ENCODE results near the gene MGAT1.
"Not testable (repeated sequence)": the region's sequence is repeated elsewhere in the genome, so short reads cannot be mapped to it uniquely, and the experiment has no call there.

Gene MGAT1

DNA sequence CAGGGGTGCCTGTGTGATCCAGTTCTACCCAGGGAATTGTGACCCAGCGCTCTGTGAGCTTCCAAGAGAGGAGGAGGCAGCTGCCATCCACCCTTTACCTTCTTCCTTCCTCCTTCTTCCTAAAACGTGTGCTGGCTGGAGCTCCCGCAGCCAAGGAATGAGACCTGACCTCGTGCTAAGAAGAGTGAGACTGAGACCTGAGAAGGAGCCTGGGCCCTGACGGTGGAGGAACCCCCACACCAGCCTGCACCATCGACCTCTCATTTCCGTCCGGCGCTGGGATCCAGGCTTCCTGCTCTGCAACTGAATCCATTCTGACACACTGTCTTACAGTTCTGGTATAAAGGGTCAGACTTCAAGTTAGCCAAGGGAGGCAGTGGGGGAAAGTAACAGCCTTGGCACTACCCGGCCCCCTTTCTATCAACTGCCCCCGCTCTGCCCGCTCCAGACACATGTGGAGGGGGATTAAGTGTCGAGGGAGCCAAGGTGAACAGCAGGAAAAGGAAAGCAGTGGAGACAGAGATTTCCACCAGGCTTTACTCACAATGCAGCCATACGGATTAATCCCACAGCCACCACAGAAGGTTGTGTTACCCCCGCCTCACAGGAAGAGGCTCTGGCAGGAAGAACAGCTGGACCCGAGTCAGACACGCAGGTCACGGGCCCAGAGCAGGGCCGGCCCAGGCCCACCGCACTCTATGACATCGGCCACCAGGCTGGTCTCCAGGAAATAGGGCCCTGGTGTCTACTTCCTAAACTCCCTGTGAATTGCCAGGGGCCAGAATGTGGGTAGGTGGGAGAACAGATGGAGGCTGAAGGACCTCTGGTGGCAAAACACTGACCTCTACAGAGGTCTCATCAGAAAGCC lies 15.8 kb downstream of the MGAT1 start:
- Histone ChIP-seq H3K4me3 (ENCODE audit: low read depth in 1 of 5, low read length in 5 of 5) (peak overlapping the region in 1 of 5 donors; percentile 10), H3K27ac (ENCODE audit: low read depth, low read length) (peak overlapping the region; percentile 65), H3K4me1 (ENCODE audit: control insufficient read depth in 5 of 5, insufficient read depth in 5 of 5, low read length in 5 of 5) (peaks cover 9 to 68% (median 47%) of the 10 kb centered on the region in 5 donors), H3K9ac (ENCODE audit: low read length in 5 of 5) (peak overlapping the region in 4 of 5 donors; percentile 35 to 51 (median 42)), H3K36me3 (ENCODE audit: control insufficient read depth in 5 of 5, insufficient read depth in 5 of 5, low read length in 5 of 5) (peaks cover 0 to 42% (median 28%) of the 10 kb centered on the region in 5 donors), H3K9me3 (ENCODE audit: control insufficient read depth in 5 of 5, low read length in 5 of 5) (no peaks in the 10 kb centered on the region), H3K27me3 (ENCODE audit: control insufficient read depth in 5 of 5, insufficient read depth in 4 of 5, low read length in 5 of 5) (no peaks in the 10 kb centered on the region)

DNA sequence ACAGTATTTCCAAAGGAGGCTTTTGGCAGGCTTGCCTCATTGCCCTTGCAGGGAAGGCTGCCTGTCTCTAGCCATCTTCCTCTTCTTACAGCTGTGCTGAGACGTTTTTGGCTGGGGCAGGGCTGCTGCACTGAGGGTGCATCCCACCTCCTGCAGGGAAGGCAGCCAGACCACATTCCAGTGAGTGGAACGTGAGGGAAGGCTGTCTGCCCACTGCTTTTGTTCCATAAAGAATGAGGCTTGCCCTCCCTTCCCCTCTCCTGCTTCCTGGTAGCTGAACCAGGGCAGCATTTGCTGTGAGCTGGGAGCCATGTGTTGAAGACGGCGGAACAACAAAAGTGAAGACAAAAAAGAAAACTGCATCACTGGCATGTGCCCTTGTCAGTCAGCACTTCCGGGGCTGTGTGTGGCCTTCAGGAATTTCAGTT lies 16.8 kb downstream of the MGAT1 start:
- no peaks in the 10 kb centered on the region for H3K27me3 ChIP-seq (ENCODE audit: control insufficient read depth in 5 of 5, insufficient read depth in 4 of 5, low read length in 5 of 5)
- peak overlapping the region; percentile 65 for H3K27ac ChIP-seq (ENCODE audit: low read depth, low read length)
- no peaks in the 10 kb centered on the region for H3K9me3 ChIP-seq (ENCODE audit: control insufficient read depth in 5 of 5, low read length in 5 of 5)
- H3K4me1 ChIP-seq (ENCODE audit: control insufficient read depth in 5 of 5, insufficient read depth in 5 of 5, low read length in 5 of 5), result peaks cover 9 to 58% (median 43%) of the 10 kb centered on the region in 5 donors
- H3K36me3 ChIP-seq (ENCODE audit: control insufficient read depth in 5 of 5, insufficient read depth in 5 of 5, low read length in 5 of 5), result peaks cover 0 to 32% (median 18%) of the 10 kb centered on the region in 5 donors
- H3K9ac ChIP-seq (ENCODE audit: low read length in 5 of 5), result peak overlapping the region in 1 of 5 donors; percentile 1
- H3K4me3 ChIP-seq (ENCODE audit: low read depth in 1 of 5, low read length in 5 of 5), result no peak overlapping the region

DNA sequence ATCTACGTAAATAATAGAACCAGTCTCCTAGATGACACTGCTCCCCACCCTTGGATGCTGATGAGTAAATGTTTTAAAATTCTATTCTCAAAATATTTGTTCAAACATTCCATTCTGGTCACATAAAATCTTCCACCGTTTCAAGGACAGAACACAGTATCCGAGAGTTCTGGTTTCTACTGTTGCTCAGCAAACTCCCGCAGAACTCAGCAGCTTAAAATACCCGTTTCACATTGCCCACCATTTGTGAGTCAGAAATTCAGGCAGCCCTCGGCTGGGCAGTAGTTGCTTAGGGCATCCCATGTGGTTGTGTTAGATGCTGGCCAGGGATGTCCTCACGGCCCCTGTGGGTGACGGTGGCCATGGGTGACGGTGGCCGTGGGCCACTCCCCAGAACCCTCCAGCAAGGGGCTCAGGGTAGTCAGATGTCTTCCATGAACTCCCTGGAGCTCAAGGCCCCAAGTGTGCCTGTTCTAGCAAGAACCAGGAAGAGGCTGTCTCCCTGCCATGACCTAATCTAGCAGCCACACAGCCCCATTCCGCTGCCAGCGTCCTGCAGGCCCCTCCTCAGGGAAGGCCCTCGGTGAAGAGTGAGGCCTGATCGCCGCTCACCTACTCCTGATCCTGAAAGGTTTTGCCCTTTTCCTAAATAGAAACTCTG lies 17.4 kb downstream of the MGAT1 start:
- no peaks in the 10 kb centered on the region for H3K27me3 ChIP-seq (ENCODE audit: control insufficient read depth in 5 of 5, insufficient read depth in 4 of 5, low read length in 5 of 5)
- peak overlapping the region; percentile 65 for H3K27ac ChIP-seq (ENCODE audit: low read depth, low read length)
- peak overlapping the region in 1 of 5 donors; percentile 51 for H3K9ac ChIP-seq (ENCODE audit: low read length in 5 of 5)
- peak overlapping the region in 1 of 5 donors; percentile 1 for H3K4me3 ChIP-seq (ENCODE audit: low read depth in 1 of 5, low read length in 5 of 5)
- H3K36me3 ChIP-seq (ENCODE audit: control insufficient read depth in 5 of 5, insufficient read depth in 5 of 5, low read length in 5 of 5), result peaks cover 0 to 27% (median 13%) of the 10 kb centered on the region in 5 donors
- H3K4me1 ChIP-seq (ENCODE audit: control insufficient read depth in 5 of 5, insufficient read depth in 5 of 5, low read length in 5 of 5), result peaks cover 9 to 53% (median 43%) of the 10 kb centered on the region in 5 donors
- no peaks in the 10 kb centered on the region for H3K9me3 ChIP-seq (ENCODE audit: control insufficient read depth in 5 of 5, low read length in 5 of 5)

- Histone ChIP-seq H3K4me1 (ENCODE audit: control insufficient read depth in 5 of 5, insufficient read depth in 5 of 5, low read length in 5 of 5) (peaks cover 9 to 49% (median 43%) of the 10 kb centered on the region in 5 donors), H3K9ac (ENCODE audit: low read length in 5 of 5) (no peak overlapping the region)
Observed at GRCh38 chr5:180784497-180785097, 18.0 kb downstream of the MGAT1 start.

DNA sequence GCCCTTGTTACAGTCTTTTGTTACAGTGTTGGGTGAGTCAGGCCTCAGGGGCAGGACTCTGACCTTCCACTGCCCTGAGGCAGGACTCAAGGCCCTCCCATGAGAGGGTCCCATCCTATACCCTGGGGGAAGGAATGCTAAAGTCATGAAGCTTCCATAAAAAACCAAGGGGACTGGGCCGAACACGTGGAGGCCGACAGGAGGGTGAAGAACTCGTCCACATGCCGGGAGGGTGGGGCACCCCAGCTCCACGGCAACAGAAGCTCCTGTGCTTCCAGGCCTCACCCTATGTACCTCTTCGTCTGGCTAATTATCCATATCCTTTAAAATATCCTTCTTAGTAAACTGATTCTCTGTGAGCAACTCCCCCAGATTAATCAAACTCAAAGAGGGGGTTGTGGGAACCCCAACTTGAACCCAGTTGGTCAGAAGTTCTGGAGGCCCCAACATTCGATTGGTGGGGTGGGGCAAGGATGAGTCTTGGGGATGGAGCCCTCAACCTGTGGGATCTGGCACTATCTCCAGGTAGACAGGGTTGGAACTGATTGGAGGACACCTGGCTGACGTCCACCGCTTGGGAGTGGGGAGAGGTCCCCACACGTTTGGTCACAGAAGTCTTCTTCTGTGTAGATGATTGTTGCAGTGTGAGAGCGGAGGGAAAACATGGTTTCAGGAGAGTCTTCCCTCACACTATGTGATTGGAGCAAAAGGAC lies 19.1 kb downstream of the MGAT1 start:
- Histone ChIP-seq H3K4me1 (ENCODE audit: control insufficient read depth in 5 of 5, insufficient read depth in 5 of 5, low read length in 5 of 5) (peaks cover 9 to 42% (median 34%) of the 10 kb centered on the region in 5 donors), H3K36me3 (ENCODE audit: control insufficient read depth in 5 of 5, insufficient read depth in 5 of 5, low read length in 5 of 5) (peaks cover 0 to 12% (median 2%) of the 10 kb centered on the region in 5 donors), H3K9me3 (ENCODE audit: control insufficient read depth in 5 of 5, low read length in 5 of 5) (no peaks in the 10 kb centered on the region), H3K4me3 (ENCODE audit: low read depth in 1 of 5, low read length in 5 of 5) (no peak overlapping the region), H3K27ac (ENCODE audit: low read depth, low read length) (no peak overlapping the region), H3K27me3 (ENCODE audit: control insufficient read depth in 5 of 5, insufficient read depth in 4 of 5, low read length in 5 of 5) (no peaks in the 10 kb centered on the region), H3K9ac (ENCODE audit: low read length in 5 of 5) (no peak overlapping the region)

More at GRCh38 chr5:180784497-180785097, 18.0 kb downstream of the MGAT1 start:
- Histone ChIP-seq H3K4me3 (ENCODE audit: low read depth in 1 of 5, low read length in 5 of 5) (no peak overlapping the region), H3K9me3 (ENCODE audit: control insufficient read depth in 5 of 5, low read length in 5 of 5) (no peaks in the 10 kb centered on the region), H3K27me3 (ENCODE audit: control insufficient read depth in 5 of 5, insufficient read depth in 4 of 5, low read length in 5 of 5) (no peaks in the 10 kb centered on the region), H3K36me3 (ENCODE audit: control insufficient read depth in 5 of 5, insufficient read depth in 5 of 5, low read length in 5 of 5) (peaks cover 0 to 20% (median 7%) of the 10 kb centered on the region in 5 donors), H3K27ac (ENCODE audit: low read depth, low read length) (peak overlapping the region; percentile 39)

DNA sequence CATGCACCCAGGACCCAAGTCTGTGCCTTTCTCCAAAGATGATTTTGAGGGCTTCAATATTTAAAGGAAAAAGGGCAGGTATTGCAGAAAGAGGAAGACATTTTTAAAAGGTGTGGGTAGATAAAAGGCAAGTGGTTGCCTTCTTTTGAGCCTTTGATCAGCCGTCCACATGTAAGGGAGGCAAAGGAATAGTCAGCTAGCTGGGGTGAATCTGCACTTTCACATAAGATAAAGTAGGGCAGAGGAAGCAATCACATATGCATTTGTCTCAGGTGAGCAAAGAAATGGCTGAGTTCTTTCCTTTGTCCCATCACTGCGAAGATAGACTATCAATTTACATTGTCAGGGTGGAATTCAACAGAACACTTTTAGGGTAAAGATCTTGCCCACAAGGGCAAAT lies 19.9 kb downstream of the MGAT1 start:
- Histone ChIP-seq H3K9ac (ENCODE audit: low read length in 5 of 5) (no peak overlapping the region), H3K4me3 (ENCODE audit: low read depth in 1 of 5, low read length in 5 of 5) (no peak overlapping the region), H3K36me3 (ENCODE audit: control insufficient read depth in 5 of 5, insufficient read depth in 5 of 5, low read length in 5 of 5) (peaks cover 0 to 5% (median 0%) of the 10 kb centered on the region in 5 donors), H3K9me3 (ENCODE audit: control insufficient read depth in 5 of 5, low read length in 5 of 5) (no peaks in the 10 kb centered on the region), H3K27ac (ENCODE audit: low read depth, low read length) (no peak overlapping the region), H3K4me1 (ENCODE audit: control insufficient read depth in 5 of 5, insufficient read depth in 5 of 5, low read length in 5 of 5) (peaks cover 9 to 34% (median 31%) of the 10 kb centered on the region in 5 donors), H3K27me3 (ENCODE audit: control insufficient read depth in 5 of 5, insufficient read depth in 4 of 5, low read length in 5 of 5) (no peaks in the 10 kb centered on the region)

GRCh38 chr5:180781900-180782326 lies 20.7 kb downstream of the MGAT1 start:
- H3K27me3 ChIP-seq (ENCODE audit: control insufficient read depth in 5 of 5, insufficient read depth in 4 of 5, low read length in 5 of 5); H3K9me3 ChIP-seq (ENCODE audit: control insufficient read depth in 5 of 5, low read length in 5 of 5); H3K27ac ChIP-seq (ENCODE audit: low read depth, low read length); H3K4me3 ChIP-seq (ENCODE audit: low read depth in 1 of 5, low read length in 5 of 5); H3K9ac ChIP-seq (ENCODE audit: low read length in 5 of 5); H3K36me3 ChIP-seq (ENCODE audit: control insufficient read depth in 5 of 5, insufficient read depth in 5 of 5, low read length in 5 of 5): not testable (repeated sequence)
- peaks cover 9 to 26% (median 23%) of the 10 kb centered on the region in 5 donors for H3K4me1 ChIP-seq (ENCODE audit: control insufficient read depth in 5 of 5, insufficient read depth in 5 of 5, low read length in 5 of 5)

- Histone ChIP-seq H3K27me3 (ENCODE audit: control insufficient read depth in 5 of 5, insufficient read depth in 4 of 5, low read length in 5 of 5) (peaks cover 0 to 4% (median 0%) of the 10 kb centered on the region in 5 donors), H3K27ac (ENCODE audit: low read depth, low read length) (no peak overlapping the region), H3K9ac (ENCODE audit: low read length in 5 of 5) (no peak overlapping the region), H3K4me3 (ENCODE audit: low read depth in 1 of 5, low read length in 5 of 5) (no peak overlapping the region), H3K9me3 (ENCODE audit: control insufficient read depth in 5 of 5, low read length in 5 of 5) (no peaks in the 10 kb centered on the region), H3K36me3 (ENCODE audit: control insufficient read depth in 5 of 5, insufficient read depth in 5 of 5, low read length in 5 of 5) (no peaks in the 10 kb centered on the region), H3K4me1 (ENCODE audit: control insufficient read depth in 5 of 5, insufficient read depth in 5 of 5, low read length in 5 of 5) (peaks cover 0 to 8% (median 5%) of the 10 kb centered on the region in 5 donors)
Observed at GRCh38 chr5:180779985-180780610, 22.5 kb downstream of the MGAT1 start.

GRCh38 chr5:180777475-180777874 lies 25.1 kb downstream of the MGAT1 start:
- Histone ChIP-seq H3K27ac (ENCODE audit: low read depth, low read length) (no peak overlapping the region), H3K9ac (ENCODE audit: low read length in 5 of 5) (no peak overlapping the region), H3K36me3 (ENCODE audit: control insufficient read depth in 5 of 5, insufficient read depth in 5 of 5, low read length in 5 of 5) (no peaks in the 10 kb centered on the region)

More at GRCh38 chr5:180777475-180777874, 25.1 kb downstream of the MGAT1 start:
- no peaks in the 10 kb centered on the region for H3K4me1 ChIP-seq (ENCODE audit: control insufficient read depth in 5 of 5, insufficient read depth in 5 of 5, low read length in 5 of 5)
- no peak overlapping the region for H3K4me3 ChIP-seq (ENCODE audit: low read depth in 1 of 5, low read length in 5 of 5)
- H3K9me3 ChIP-seq (ENCODE audit: control insufficient read depth in 5 of 5, low read length in 5 of 5), result no peaks in the 10 kb centered on the region
- H3K27me3 ChIP-seq (ENCODE audit: control insufficient read depth in 5 of 5, insufficient read depth in 4 of 5, low read length in 5 of 5), result peaks cover 0 to 7% (median 0%) of the 10 kb centered on the region in 5 donors
